HCT116 (cell line): Measurements from ENCODE around the gene IGFN1. TPM values are rescaled to one million over a fixed set of nuclear protein-coding genes. Genes with fewer than 3 reads are reported as not detected.

ENCODE experiments used
- ATAC-seq: fragments of 200-7000 bp; cut with Tn5 transposase; 2 replicates; pipeline ENCODE4 v1.9.1; 2020; ENCODE audit warnings: mild to moderate bottlenecking, moderate library complexity
- BruUV-seq: library from RNA; stranded (reverse); fragments of 400-500 nt; replicated peaks from 2 replicates; lab custom pipeline; 2021; lab: Mats Ljungman, UMichigan
- CTCF ChIA-PET: fragments of 300-600 bp; sonication (Branson Sonifier 250); formaldehyde crosslinking; loops from one replicate; lab custom pipeline; 2021; ENCODE audit warnings: antibody characterized with exemption; lab: Charles Lee
- POLR2A ChIA-PET: fragments of 300-600, 350-600 bp; sonication (Branson Sonifier 250); formaldehyde crosslinking; loops from one replicate; lab custom pipeline; 2021; ENCODE audit warnings: antibody characterized with exemption; lab: Charles Lee
- RAD21 ChIA-PET, 2 experiments: fragments of 300-600 bp; sonication (Branson Sonifier 250); formaldehyde crosslinking; loops; one replicate each; lab custom pipeline; 2023; ENCODE audit warnings: low total read pairs in 2 of 2; ENCODE audit not compliant: uncharacterized antibody in 2 of 2, unreplicated experiment in 2 of 2, low non-redundant PET in 1 of 2; lab: Charles Lee
- DNase-seq: peaks from one replicate; pipeline ENCODE4 v3.0.0-alpha.2; 2010; ENCODE audit warnings: low read depth, low spot score
- H2AFZ ChIP-seq: fragments of 200-600 bp; shearing (Covaris generic), sonication (generic); 2 replicates; pipeline ENCODE4 v1.6.1; 2017; ENCODE audit warnings: low read depth, mixed run types, mixed read lengths, antibody characterized with exemption, low read length; ENCODE audit not compliant: poor library complexity, severe bottlenecking
- H3K27ac ChIP-seq: 2 replicates; pipeline ENCODE4 v1.5.1; 2012; ENCODE audit warnings: low read depth, low read length
- H3K27me3 ChIP-seq: fragments of 200-600 bp; sonication (generic); 2 replicates; pipeline ENCODE4 v1.6.1; 2016; ENCODE audit warnings: mixed run types, low read length, mixed read lengths; ENCODE audit not compliant: insufficient read depth
- H3K36me3 ChIP-seq, 2 experiments: fragments of 200-500 bp in 1 of 2; fragments of 200-600 bp in 1 of 2; sonication (Bioruptor generic) in 1 of 2; sonication (generic) in 1 of 2; 2 replicates each; pipeline versions ENCODE4 v1.5.1 to v1.6.1; 2014 to 2016; ENCODE audit warnings: low read length in 2 of 2, inconsistent platforms in 1 of 2, mixed read lengths in 1 of 2, mixed run types in 1 of 2; ENCODE audit not compliant: insufficient read depth in 2 of 2, control insufficient read depth in 1 of 2
- H3K4me1 ChIP-seq, 2 experiments: fragments of 200-600 bp in 1 of 2; sonication (generic) in 1 of 2; 2 replicates each; pipeline versions ENCODE4 v1.5.1 to v1.6.1; 2012 to 2017; ENCODE audit warnings: low read length in 2 of 2, inconsistent platforms in 1 of 2, mild to moderate bottlenecking in 1 of 2, mixed read lengths in 1 of 2, mixed run types in 1 of 2, moderate library complexity in 1 of 2; ENCODE audit not compliant: insufficient read depth in 2 of 2, control insufficient read depth in 1 of 2
- H3K4me2 ChIP-seq: fragments of 200-600 bp; sonication (generic); 2 replicates; pipeline ENCODE4 v1.6.1; 2017; ENCODE audit warnings: mixed run types, low read length, mixed read lengths
- H3K4me3 ChIP-seq, 2 experiments: fragments of 200-600 bp in 1 of 2; sonication (generic) in 1 of 2; replicated peaks in 1 of 2; 2 replicates each; pipeline ENCODE4 v1.5.1; 2011 to 2016; ENCODE audit warnings: low read length in 2 of 2, control low read depth in 1 of 2, low read depth in 1 of 2, mild to moderate bottlenecking in 1 of 2, mixed read lengths in 1 of 2, mixed run types in 1 of 2
- H3K79me2 ChIP-seq: fragments of 200-600 bp; sonication (generic); 2 replicates; pipeline ENCODE4 v1.6.1; 2017; ENCODE audit warnings: mild to moderate bottlenecking, mixed run types, low read length, moderate library complexity, mixed read lengths; ENCODE audit not compliant: insufficient read depth
- H3K9ac ChIP-seq: fragments of 200-600 bp; sonication (generic); 2 replicates; pipeline ENCODE4 v1.6.1; 2016; ENCODE audit warnings: low read length, mixed read lengths
- H3K9me2 ChIP-seq: fragments of 200-600 bp; sonication (generic), shearing (Covaris generic); 2 replicates; pipeline ENCODE4 v1.6.1; 2017; ENCODE audit warnings: mixed run types, mild to moderate bottlenecking, moderate library complexity; ENCODE audit not compliant: insufficient read depth
- H3K9me3 ChIP-seq, 2 experiments: fragments of 200-500 bp in 1 of 2; fragments of 200-600 bp in 1 of 2; sonication (Bioruptor generic) in 1 of 2; sonication (generic) in 1 of 2; 2 replicates each; pipeline ENCODE4 v1.6.1; 2014 to 2017; ENCODE audit warnings: low read length in 2 of 2, mixed read lengths in 2 of 2, inconsistent platforms in 1 of 2, low read depth in 1 of 2, mild to moderate bottlenecking in 1 of 2, mixed run types in 1 of 2, moderate library complexity in 1 of 2; ENCODE audit not compliant: control insufficient read depth in 1 of 2, insufficient read depth in 1 of 2
- H4K20me1 ChIP-seq: fragments of 200-600 bp; sonication (generic), shearing (Covaris generic); 2 replicates; pipeline ENCODE4 v1.6.1; 2017; ENCODE audit warnings: mixed run types, mild to moderate bottlenecking, moderate library complexity; ENCODE audit not compliant: insufficient read depth
- CBX3 ChIP-seq: IDR thresholded peaks from 2 replicates; pipeline ENCODE4 v1.6.1; 2012; ENCODE audit warnings: low read depth
- CEBPB ChIP-seq: IDR thresholded peaks from 2 replicates; pipeline ENCODE4 v1.6.1; 2012; ENCODE audit warnings: low read depth
- EGR1 ChIP-seq: IDR thresholded peaks from 2 replicates; pipeline ENCODE4 v1.6.1; 2012; ENCODE audit warnings: low read depth
- ELF1 ChIP-seq: IDR thresholded peaks from 2 replicates; pipeline ENCODE4 v1.6.1; 2012; ENCODE audit warnings: low read depth, borderline replicate concordance
- EZH2phosphoT487 ChIP-seq: fragments of 200-600 bp; IDR thresholded peaks from 2 replicates; pipeline ENCODE4 v1.6.1; 2018; ENCODE audit warnings: antibody characterized with exemption, borderline replicate concordance
- FOSL1 ChIP-seq: IDR thresholded peaks from 2 replicates; pipeline ENCODE4 v1.6.1; 2012; ENCODE audit warnings: low read depth
- POLR2A ChIP-seq: IDR thresholded peaks from 2 replicates; pipeline ENCODE4 v1.7.0; 2011; ENCODE audit warnings: borderline replicate concordance; ENCODE audit not compliant: insufficient read depth, insufficient read length; ENCODE audit errors: extremely low read depth
- POLR2AphosphoS5 ChIP-seq: IDR thresholded peaks from 2 replicates; pipeline ENCODE4 v1.6.1; 2011; ENCODE audit warnings: mild to moderate bottlenecking, low read depth, low read length, moderate library complexity
- RAD21 ChIP-seq: IDR thresholded peaks from 2 replicates; pipeline ENCODE4 v1.6.1; 2012; ENCODE audit warnings: low read depth, mild to moderate bottlenecking
- SIN3A ChIP-seq: IDR thresholded peaks from 2 replicates; pipeline ENCODE4 v1.6.1; 2012; ENCODE audit warnings: low read depth
- SRF ChIP-seq: IDR thresholded peaks from 2 replicates; pipeline ENCODE4 v1.6.1; 2012; ENCODE audit warnings: low read depth
- TCF7L2 ChIP-seq: IDR thresholded peaks from 2 replicates; pipeline ENCODE4 v1.7.0; 2011; ENCODE audit warnings: borderline replicate concordance, inconsistent platforms; ENCODE audit not compliant: insufficient read depth, insufficient read length; ENCODE audit errors: extremely low read depth
- YY1 ChIP-seq: IDR thresholded peaks from 2 replicates; pipeline ENCODE4 v1.6.1; 2011; ENCODE audit warnings: low read length, low read depth, moderate library complexity, mild to moderate bottlenecking; ENCODE audit not compliant: insufficient replicate concordance; ENCODE audit errors: extremely low read depth
- ZFX ChIP-seq: fragments of 450-650 bp; IDR thresholded peaks from 2 replicates; pipeline ENCODE4 v1.6.1; 2017
- ZNF274 ChIP-seq: fragments of 200-500 bp; sonication (Bioruptor generic); IDR thresholded peaks from 2 replicates; pipeline ENCODE4 v1.6.1; 2014; ENCODE audit warnings: mild to moderate bottlenecking, low read depth, low read length, inconsistent platforms
- intact Hi-C: fragments of 100-400 bp; cut with micrococcal nuclease; formaldehyde crosslinking; loops from 2 replicates; pipeline ENCODE4 v1.10.0; 2022
- total RNA-seq: library from RNA; stranded (reverse); gene quantifications from one replicate; pipeline ENCODE4 v1.2.1, GENCODE V29; 2021; ENCODE audit not compliant: unreplicated experiment
- TF ChIP-seq, protein P1 (sequence below), 3 experiments: fragments of 200-600 bp in 1 of 3; sonication (generic) in 1 of 3; IDR thresholded peaks in 2 of 3; conservative IDR thresholded peaks in 1 of 3; 2 replicates each; pipeline ENCODE4 v1.5.1; 2012 to 2017; ENCODE audit warnings: low read depth in 2 of 3, low read length in 2 of 3, antibody characterized with exemption in 1 of 3, borderline replicate concordance in 1 of 3, control low read depth in 1 of 3, mild to moderate bottlenecking in 1 of 3, mixed read lengths in 1 of 3, mixed run types in 1 of 3, moderate library complexity in 1 of 3; ENCODE audit not compliant: insufficient read depth in 1 of 3
- TF ChIP-seq, protein P2 (sequence below): IDR thresholded peaks from 2 replicates; pipeline ENCODE4 v1.6.1; 2012
- TF ChIP-seq, protein P3 (sequence below): IDR thresholded peaks from 2 replicates; pipeline ENCODE4 v1.6.1; 2012
- TF ChIP-seq, protein P4 (sequence below): IDR thresholded peaks from 2 replicates; pipeline ENCODE4 v1.6.1; 2012; ENCODE audit warnings: low read depth

IGFN1 gene
- total RNA-seq, 1 experiment from 2014 or later: not detected

DNA sequence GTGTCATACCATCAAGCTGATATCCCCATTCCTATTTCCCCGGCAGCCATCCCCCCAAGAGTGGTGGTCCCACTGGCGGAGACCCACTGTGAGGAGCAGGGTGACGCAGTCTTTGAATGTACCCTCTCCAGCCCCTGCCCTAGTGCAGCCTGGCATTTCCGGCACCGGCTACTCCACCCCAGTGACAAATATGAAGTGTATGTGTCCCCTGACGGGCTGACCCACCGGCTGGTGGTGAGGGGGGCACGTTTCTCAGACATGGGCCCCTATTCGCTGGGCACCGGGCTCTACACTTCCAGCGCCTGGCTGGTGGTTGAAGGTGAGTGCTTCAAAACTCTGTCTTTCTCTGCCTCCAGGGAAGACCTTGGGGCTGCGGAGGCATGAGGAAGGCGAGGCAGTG, 14.4 kb downstream of the IGFN1 start:
- Histone ChIP-seq H3K79me2 (no peaks in the 10 kb centered on the region), H3K9me2 (no peaks in the 10 kb centered on the region), H3K9ac (no peak overlapping the region), H3K27me3 (peaks cover 16% of the 10 kb centered on the region), H3K4me2 (no peak overlapping the region), H3K27ac (no peak overlapping the region), H3K36me3 (no peaks in the 10 kb centered on the region), H3K4me1 (no peaks in the 10 kb centered on the region), H3K9me3 (no peaks in the 10 kb centered on the region), H4K20me1 (no peaks in the 10 kb centered on the region), H2AFZ (no peak overlapping the region)
- no TSS peak for BruUV-seq
- intact Hi-C loops: no loop called here
- RAD21 ChIA-PET: no interaction called here
- ATAC-seq: no peak
- DNase-seq: no peak
- CTCF ChIA-PET: interaction anchor here (0.5 kb wide), 1 partner anchor 583 kb away, joined by 4 read pairs; no protein-coding TSS in a partner anchor
- POLR2A ChIA-PET: no interaction called here
- TF ChIP-seq ZFX (no peak), SIN3A (no peak), POLR2AphosphoS5 (no peak), ZNF274 (no peak), POLR2A (no peak), ELF1 (no peak), YY1 (no peak), EGR1 (no peak), CBX3 (no peak), RAD21 (no peak), TCF7L2 (no peak), FOSL1 (no peak), SRF (no peak), CEBPB (no peak), EZH2phosphoT487 (no peak)
- TF ChIP-seq, protein P1, sequence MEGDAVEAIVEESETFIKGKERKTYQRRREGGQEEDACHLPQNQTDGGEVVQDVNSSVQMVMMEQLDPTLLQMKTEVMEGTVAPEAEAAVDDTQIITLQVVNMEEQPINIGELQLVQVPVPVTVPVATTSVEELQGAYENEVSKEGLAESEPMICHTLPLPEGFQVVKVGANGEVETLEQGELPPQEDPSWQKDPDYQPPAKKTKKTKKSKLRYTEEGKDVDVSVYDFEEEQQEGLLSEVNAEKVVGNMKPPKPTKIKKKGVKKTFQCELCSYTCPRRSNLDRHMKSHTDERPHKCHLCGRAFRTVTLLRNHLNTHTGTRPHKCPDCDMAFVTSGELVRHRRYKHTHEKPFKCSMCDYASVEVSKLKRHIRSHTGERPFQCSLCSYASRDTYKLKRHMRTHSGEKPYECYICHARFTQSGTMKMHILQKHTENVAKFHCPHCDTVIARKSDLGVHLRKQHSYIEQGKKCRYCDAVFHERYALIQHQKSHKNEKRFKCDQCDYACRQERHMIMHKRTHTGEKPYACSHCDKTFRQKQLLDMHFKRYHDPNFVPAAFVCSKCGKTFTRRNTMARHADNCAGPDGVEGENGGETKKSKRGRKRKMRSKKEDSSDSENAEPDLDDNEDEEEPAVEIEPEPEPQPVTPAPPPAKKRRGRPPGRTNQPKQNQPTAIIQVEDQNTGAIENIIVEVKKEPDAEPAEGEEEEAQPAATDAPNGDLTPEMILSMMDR (IDR thresholded peaks at IDR 0.05 in 2 of 3, conservative IDR thresholded peaks at IDR 0.05 in 1 of 3; ENCODE audit: borderline replicate concordance in 1 of 3, insufficient read depth in 1 of 3, low read depth in 2 of 3, low read length in 2 of 3): no peak
- TF ChIP-seq, protein P2, sequence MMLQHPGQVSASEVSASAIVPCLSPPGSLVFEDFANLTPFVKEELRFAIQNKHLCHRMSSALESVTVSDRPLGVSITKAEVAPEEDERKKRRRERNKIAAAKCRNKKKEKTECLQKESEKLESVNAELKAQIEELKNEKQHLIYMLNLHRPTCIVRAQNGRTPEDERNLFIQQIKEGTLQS: no peak
- TF ChIP-seq, protein P3, sequence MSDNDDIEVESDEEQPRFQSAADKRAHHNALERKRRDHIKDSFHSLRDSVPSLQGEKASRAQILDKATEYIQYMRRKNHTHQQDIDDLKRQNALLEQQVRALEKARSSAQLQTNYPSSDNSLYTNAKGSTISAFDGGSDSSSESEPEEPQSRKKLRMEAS: no peak
- TF ChIP-seq, protein P4, sequence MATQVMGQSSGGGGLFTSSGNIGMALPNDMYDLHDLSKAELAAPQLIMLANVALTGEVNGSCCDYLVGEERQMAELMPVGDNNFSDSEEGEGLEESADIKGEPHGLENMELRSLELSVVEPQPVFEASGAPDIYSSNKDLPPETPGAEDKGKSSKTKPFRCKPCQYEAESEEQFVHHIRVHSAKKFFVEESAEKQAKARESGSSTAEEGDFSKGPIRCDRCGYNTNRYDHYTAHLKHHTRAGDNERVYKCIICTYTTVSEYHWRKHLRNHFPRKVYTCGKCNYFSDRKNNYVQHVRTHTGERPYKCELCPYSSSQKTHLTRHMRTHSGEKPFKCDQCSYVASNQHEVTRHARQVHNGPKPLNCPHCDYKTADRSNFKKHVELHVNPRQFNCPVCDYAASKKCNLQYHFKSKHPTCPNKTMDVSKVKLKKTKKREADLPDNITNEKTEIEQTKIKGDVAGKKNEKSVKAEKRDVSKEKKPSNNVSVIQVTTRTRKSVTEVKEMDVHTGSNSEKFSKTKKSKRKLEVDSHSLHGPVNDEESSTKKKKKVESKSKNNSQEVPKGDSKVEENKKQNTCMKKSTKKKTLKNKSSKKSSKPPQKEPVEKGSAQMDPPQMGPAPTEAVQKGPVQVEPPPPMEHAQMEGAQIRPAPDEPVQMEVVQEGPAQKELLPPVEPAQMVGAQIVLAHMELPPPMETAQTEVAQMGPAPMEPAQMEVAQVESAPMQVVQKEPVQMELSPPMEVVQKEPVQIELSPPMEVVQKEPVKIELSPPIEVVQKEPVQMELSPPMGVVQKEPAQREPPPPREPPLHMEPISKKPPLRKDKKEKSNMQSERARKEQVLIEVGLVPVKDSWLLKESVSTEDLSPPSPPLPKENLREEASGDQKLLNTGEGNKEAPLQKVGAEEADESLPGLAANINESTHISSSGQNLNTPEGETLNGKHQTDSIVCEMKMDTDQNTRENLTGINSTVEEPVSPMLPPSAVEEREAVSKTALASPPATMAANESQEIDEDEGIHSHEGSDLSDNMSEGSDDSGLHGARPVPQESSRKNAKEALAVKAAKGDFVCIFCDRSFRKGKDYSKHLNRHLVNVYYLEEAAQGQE: no peak
- TF ChIP-seq, all 23 proteins: peak for 0
- H3K4me3 ChIP-seq: no peak overlapping the region
